NCI-H128 (cell line): ENCODE data around the gene MYRIP.

ENCODE experiments used
- DNase-seq: peaks from one replicate; lab custom pipeline; 2025; ENCODE audit not compliant: unreplicated experiment; lab: John Stamatoyannopoulos, UW

MYRIP gene

DNA sequence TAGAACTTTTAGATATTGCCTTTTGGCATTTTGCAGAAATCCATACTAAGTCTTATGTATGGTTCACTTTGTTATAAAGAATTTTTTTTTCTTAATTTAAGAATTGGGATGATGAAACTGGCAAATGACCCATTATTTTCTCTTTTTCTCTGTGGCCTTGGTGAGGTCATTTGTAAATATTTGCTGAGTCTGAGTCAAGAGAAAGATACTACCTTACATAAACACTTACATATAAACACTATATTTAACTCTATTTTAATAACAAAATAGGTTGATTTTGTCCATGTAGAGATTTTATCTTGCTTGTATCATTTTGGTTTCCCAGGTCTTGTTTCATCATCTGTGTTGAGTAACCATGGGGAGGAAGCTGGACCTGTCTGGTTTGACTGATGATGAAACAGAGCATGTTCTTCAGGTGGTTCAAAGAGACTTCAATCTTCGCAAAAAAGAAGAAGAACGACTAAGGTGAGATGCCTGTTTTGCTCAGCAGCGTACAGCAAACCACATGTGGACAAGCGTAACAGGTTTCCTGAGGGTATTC is 91.1 kb downstream of the MYRIP start:
- no peak for DNase-seq

DNA sequence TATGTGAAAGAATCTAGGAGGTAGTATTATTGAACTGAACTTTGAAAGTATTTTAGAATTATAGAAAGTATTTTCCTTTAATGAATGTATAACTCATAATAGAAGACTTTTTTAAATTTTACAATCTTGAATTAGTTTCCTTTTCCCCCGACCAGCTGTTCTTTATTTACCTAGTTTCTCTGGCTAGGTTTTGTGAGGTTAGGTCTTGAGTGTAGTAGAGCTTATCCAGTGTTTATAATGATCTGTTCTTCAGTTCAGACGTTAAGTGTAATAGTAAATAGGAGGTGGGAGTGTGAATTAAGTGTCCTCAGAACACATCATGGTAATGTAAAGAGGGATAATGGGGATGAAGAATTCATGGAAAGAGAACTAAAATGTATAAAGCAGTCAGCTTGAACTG is 93.8 kb downstream of the MYRIP start:
- no peak for DNase-seq

DNA sequence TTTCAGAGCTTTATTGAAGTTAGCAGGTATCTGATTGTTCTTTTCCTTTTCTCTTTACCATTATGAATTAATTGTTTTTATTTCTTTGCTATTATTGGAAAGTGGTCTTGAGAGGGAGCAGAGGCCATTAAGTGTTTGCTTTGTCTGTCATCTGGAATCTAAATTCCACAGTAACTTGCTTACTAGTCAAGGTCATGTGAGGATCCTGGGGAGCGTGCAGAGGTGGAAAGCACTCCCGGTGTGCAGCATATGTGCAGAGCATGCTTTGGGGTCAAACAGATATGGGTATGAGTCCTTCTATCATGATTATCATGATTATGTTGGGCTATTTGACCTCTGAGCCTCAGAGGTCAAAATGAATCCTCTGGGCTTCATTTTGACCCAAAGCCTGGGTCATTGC is 96.4 kb downstream of the MYRIP start:
- no peak for DNase-seq

DNA sequence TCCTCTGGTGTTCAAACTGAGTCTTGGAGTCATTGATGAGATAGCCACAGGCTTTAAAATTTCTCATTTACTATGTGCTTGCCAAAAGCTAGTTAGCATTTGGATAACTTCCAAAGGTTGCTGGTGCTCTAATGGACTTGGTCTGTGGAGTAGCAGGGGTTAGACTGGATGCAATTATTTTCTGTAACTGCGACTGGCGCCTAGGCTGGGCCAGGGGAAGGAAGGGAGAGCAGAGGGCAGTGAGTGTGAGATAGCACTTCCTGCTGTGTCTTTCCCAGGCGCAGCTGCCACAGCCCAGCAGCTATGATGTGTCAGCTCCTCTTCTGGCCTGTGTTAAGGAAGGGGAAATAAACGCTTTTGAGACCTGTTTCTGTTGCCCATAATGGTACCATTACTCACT is 98.6 kb downstream of the MYRIP start:
- DNase-seq = no peak

DNA sequence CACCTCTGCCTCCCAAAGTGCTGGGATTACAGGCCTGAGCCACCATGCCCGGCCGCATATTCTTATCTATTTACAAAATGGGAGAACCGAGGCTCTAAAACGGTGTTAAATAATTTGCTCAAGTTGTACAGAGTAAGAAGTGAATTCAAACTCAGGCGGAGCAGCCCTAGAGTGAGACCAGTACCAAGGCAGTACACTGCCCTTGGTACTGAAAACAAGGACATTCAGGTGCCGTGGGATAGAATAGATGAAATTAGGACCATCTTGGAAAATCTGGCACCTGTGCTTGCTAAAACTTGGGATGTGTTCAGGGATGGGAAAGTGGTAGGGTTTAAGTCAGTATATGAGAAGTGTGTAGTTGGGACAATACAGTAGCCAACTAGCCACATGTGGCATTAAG is 100.7 kb downstream of the MYRIP start:
- DNase-seq = no peak

DNA sequence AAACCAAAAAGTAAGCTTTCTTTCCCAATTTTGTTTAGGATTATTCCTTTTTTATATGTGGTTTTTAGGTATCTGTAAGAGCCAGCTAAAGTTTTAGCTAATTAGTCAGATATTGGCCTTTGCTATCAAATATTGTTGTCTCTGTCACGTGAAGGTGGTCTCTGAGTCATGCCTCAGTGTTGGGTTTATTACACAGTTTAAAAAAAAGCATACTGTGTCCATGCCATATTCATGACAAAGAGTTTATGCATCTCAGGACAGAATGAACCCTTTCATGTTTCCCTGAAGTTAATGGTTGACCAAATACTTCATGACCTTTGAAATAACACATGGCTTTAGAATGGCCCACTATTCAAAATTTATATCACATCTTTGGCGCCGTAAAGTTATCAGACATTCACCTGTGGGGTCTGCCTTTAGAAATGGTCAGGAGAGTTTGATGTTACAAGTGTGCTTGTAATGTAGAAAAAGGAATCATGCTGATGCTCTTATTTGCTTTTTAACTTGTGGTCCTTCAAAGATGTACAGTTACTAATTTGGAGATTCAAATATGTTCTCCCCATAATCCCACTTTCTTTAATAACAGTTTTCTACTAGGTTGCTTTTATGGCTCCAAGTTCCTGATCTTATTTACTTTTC is 101.5 kb downstream of the MYRIP start:
- DNase-seq = no peak

DNA sequence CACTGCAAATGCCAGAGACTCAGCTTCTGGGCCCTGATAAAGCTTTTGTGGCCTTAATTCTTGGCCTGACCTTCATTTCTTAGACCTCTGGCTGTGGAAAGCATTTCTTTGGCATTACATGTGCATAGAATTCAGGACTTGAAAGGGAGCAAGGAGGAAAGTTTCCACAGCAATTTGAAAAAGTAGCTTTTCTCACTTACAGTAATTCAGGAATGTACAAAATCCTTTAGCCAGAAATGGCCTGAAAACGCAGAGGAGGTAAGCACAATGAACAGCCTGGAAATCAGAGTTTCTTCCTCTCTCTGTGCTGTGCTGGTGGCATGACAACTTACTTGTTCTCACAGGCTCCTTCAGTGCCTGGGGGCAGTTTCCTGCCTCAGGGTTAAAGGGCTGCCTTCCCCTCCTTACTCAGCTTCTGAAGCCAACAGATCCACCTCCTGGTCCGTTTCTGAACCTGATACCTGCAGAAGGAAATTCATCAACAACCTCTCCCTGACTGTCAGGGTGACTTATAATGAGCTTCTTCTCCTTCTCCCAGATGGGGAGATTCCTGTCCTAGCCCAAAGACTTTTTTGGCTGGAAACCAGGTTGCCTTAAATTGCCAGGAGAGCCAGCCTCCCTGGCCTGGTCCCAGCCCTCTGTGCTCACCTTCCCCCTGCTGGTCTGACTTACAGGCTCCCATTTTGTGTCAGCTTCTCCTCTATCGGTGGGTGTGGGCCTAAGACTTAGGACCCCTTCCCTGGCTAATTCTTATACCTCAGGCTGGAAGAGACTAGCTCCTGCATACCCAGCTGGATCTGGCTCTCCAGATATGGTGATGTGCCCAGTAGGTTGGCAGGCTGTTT is 102.3 kb downstream of the MYRIP start:
- no peak for DNase-seq

DNA sequence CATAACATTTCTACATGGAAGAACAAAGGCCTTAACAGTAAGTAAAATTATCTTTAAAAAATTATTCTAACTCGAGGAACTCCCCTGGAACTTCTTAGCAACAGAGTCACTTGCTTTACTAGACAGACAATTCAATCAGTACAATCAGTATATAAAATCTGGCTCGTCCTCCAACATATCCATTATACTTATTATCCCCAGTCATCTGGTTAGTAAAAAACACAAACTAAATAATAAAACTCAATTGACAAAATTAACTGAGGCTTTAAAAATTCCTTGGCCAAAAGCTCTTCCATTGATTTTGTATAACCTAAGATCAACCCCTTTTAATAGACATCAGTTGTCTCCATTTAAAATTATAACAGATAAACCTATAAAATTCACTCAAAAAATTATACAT is 105.6 kb downstream of the MYRIP start:
- no peak for DNase-seq

DNA sequence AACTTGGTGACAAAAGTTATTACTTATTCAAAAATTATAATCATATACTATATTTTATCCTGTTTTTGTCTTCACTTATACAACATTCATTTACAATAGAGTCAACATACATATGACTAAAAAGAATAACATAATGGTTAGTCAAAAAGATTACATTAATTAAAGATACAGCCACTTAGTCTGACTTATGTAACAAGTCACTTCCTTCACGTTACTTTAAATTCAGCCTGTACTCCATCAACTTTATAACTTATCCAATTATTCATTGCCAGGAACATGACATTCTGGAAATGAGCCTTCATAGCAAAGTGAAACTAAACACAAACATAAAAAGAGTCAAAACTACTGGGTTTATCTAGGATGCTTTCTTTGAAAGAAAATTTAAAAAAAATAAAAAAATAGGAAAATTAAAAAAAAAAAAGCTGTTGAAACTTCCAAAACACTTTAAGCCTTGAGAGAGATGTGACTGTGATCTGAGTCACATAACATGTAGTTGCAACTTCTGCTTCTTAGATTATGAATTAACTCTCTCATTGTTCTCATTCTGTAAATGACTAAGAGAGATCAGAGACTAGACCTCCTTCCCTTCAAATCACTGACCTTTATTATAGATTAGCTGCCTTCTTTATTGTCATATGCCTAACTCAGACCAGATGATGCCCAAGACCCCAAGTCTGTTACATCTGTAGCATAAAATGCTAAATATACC is 107.8 kb downstream of the MYRIP start:
- no peak for DNase-seq

DNA sequence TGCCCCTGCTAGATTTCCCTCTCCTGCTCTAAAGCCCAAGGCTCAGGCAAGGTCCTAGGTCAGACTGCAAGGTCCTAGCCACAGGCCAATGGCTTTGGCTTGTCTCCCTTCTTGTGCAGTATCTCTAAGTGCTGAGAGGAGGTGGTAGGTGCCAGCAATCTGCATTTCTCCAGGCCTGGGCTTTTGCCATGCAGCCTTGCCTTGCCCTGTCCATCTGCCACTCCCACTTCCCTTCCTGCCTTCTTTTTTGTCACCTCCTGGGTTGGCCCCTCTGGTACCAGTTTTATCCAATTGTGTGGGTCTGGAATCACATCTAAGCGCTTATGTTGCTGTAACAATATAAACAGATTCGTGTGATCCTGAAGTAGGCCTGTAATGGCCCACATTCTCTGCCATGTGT is 109.9 kb downstream of the MYRIP start:
- DNase-seq = no peak

DNA sequence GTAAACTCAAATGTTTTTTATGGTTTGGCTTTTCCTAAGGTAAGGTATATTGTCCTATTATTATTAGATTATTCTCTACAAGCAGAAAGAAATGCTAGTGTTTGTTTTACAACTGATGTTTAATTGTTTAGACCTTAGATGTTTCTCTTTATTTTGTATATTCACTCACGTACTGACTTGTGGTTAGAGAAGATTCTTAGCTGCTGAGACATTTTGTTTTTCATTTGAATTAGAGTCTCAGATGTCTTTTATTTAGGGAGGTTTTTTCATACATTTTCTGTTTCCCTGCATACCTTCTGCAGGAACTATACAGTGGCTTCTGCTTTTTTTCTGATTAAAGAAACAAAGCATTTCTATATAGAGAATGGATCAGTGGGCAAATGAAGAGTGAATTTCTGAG is 110.9 kb downstream of the MYRIP start:
- DNase-seq = no peak

DNA sequence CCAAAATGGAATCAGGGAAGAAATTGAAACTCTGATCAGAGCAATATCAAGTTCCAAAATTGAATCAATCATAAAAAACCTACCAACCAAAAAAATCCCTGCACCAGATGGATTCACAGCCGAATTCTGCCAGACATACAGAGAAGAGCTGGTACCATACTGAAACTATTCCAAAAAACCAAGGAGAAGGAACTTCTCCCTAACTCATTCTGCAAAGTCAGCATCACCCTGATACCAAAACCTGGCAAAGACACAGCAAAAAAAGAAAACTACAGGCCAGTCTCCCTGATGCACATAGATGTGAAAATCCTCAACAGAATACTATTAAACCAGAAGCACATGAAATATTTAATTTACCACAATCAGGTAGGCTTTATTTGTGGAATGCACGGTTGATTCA is 118.1 kb downstream of the MYRIP start:
- DNase-seq = no peak

DNA sequence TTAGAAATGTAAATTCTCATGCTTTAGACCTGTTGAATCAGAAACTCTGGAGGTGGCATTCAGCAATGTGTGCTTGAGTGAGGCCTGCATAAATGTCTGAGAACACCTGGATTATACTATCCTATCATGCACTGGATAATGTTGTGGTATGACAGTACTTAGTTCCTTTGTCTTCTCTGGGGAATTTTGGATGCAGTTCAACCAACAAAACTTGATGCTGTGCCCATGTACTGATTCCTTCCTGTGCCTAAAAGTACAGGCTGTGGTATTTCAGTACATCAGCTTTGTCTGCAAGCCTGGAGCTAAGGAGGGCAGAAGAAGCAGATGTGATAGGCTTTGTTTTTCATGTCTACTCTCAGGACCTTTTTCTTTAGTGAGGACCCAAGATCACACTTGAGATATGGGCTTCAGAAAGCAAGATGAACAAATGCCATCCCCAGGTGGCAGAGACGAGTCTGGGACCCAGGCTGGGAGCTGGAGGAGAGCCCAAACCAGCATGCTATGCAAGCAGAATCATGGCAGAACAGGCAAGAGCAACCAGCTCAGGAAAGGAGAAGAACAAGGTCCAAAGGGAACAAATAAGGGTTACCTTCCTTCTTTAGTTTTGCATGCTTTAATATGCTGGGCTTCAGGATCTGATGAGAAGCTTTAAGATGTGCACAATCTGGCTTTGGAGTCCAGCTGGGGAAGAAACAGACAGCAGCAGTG is 124.7 kb downstream of the MYRIP start:
- no peak for DNase-seq

DNA sequence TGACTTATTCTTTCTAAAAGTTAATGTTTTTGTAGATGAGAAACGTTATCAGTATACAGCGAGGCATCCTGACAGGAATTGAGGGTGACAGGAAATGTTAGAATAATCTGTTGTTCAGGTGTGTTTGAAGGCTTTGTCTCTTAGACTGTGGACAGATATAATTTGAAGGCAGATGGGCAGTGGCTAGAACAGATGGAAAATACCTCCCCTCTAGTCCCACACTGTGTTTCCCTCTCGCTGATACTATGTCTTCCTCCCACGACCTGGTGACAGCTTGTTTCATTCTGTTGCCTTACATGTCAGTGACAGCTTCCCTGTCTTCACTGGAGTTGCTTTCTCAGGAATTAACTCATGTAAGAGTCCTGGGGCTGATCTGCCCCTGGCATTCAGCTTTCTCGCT is 125.3 kb downstream of the MYRIP start:
- no peak for DNase-seq

DNA sequence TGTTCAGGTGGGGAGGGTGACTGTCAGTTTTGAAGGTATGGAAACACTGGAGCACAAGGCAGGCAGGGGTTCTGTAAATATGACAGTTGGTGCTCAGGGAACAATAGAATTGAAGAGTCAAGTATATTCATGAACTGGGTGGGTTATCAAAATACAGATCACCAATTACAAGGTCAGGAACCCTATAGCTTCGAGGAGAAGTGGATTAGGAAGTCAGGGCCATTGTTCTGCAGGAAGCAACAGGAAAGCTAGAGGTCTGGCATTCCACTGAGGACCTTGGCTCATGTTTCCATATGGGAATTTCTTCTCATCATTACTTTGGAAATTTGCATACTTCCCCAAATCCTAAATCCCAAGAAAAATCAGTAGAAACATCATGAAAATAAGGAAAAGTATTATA is 125.9 kb downstream of the MYRIP start:
- DNase-seq = no peak

DNA sequence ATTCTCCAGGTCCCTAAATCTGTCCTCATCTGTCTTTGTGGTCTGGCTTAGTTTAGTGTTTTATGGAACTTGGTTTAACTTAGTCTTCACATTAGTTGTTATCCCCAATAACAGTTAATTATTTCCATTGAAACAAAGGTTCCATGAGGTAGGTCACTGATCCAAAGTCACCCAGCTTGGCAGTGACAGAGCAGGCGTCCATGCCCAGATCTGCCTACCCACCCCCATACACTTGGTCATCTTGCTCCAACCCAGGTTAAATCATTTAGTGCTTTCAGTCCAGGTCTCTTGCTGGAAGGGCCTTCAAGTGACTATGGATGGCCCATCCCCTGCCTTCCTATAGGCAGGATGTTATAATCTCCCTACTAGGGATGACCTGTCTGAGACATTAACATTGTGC is 127.4 kb downstream of the MYRIP start:
- no peak for DNase-seq

DNA sequence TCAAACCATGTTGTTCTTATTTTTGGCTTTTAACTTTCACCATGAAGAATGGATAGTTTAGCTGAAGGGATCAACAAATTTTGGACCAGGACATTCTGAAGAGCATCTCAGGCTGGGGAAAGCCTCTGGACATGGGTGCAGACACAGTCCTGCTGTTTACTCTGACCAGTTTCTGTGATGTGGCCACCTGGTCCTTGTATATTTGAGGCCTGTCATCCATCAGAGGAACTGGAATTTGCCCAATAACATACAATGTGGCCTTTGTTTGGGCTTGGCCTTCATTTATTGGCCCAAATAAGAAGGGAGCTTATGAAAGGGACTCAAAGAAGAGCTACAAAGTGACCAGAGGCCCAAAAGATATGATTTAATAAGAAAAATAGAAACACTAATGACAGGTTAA is 127.9 kb downstream of the MYRIP start:
- DNase-seq = no peak

DNA sequence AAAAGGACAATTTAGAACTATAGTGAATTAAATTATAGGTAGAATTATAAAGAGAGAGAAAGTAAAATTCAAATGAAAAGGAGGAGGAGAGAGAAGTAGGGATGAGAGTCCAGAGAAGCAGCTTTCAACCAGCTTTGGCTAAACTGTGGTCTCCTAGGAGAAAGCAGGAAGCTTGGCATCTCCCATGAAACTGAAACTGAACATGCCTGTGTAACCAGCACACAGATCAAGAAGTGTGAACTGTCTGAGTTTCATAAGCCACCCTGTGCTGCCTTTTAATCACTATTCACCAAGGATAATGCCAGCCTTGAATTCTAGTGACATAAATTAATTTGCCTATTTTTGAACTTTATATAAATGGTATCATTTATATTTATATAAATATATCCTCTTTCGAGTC is 128.5 kb downstream of the MYRIP start:
- DNase-seq = no peak

DNA sequence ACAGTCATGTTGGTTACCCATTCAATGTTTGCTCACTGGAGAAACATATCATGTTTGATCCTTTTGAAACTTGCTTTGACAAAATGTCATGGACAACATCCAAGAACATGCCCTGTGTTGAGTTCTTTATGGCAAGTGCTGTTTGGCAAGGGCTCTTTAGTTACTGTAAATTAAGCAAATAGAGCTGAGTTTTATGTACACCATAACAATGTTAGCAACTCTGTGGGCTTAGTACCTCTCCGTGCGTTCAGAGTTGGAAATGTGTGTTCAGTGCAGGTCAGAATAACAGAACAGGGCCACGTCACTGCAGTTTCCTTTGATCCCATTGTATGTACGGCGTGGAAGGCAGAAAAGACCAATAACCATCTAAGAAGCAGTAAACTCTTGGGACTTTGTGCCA is 132.5 kb downstream of the MYRIP start:
- no peak for DNase-seq

DNA sequence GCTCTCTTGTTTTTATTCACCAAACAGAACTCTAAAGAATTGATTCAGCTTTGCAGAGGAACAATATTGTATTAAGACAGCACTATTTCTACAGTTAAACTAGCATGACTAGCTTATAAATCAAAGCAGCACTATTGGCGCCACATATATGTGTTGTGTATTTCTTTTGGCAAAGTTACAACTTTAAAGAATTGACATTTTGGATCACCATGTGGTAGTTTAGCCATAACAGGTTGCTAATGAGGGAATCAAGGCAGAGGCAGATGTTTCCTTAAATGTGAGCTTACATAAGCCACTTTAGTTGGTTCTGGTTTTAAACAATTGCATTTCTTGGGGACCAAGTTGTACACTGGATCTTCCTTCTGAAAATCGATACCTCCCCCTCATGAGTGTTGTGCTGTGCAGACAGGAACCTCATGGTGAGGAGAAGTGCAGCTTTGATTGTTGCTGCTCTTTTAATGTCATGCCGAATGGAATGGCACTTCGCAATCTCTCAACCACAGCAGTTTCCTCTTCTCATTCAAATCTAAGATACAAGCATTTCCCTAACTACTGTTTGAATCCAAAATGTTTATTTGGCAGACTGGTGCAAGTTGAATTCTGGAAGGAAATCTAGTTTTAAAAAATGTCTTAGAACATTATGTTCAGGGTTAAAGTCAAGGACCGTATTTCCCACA is 151.2 kb downstream of the MYRIP start:
- no peak for DNase-seq

DNA sequence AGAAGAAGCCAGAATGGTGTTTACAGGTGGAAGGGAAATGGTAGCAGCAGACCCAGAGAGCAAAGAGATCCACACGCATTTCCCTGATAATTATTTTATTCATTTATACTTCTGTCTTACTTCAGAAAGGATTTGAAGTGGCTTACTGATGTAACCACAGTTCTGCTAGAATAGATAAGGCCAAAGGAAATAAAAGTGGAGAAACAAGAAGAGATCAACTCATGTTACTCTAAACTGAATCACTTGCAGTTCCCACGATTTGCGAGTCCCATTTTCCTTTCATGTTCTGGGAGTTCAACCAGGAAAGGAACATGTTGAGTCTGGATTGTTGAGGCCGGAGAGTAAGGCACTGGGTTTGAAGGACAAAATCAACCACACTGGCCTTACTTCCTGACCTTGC is 151.8 kb downstream of the MYRIP start:
- no peak for DNase-seq
